HepG2 (cell line): ENCODE data around the gene NCR3LG1. TPM values are rescaled to one million over a fixed set of nuclear protein-coding genes. Genes with fewer than 3 reads are reported as not detected.
A peak's percentile ranks its signal among the peaks of the same experiment; 100 is the strongest.

Source experiments
- ATAC-seq: fragments of 200-7000 bp; cut with Tn5 transposase; 3 replicates; pipeline ENCODE4 v1.9.1; 2020; ENCODE audit warnings: mild to moderate bottlenecking, moderate library complexity
- BruUV-seq: library from RNA; stranded (reverse); fragments of 400-500 nt; replicated peaks from 2 replicates; lab custom pipeline; 2021; lab: Mats Ljungman, UMichigan
- CTCF ChIA-PET: fragments of 300-600 bp; formaldehyde crosslinking; extraction: SDS; loops from one replicate; lab custom pipeline; 2021; ENCODE audit warnings: low total read pairs, inconsistent platforms, low intra/inter-chr PET ratio; lab: Yijun Ruan, JAX
- POLR2A ChIA-PET: fragments of 350-600 bp; sonication (Branson Sonifier 250); formaldehyde crosslinking; loops from one replicate; lab custom pipeline; 2020; ENCODE audit warnings: antibody characterized with exemption, inconsistent platforms; lab: Yijun Ruan, JAX
- DNase-seq: peaks from one replicate; pipeline ENCODE4 v3.0.0-alpha.2; 2015; ENCODE audit warnings: low spot score
- FAIRE-seq: peaks from 3 replicates; lab custom pipeline; 2011; peaks lifted over from hg19 to GRCh38; lab: Jason Lieb, UNC
- H2AFZ ChIP-seq: one replicate; pipeline ENCODE4 v1.6.1; 2011; ENCODE audit warnings: low read length, inconsistent platforms
- H3K27ac ChIP-seq: fragments of 300-600 bp; 3 replicates; pipeline ENCODE4 v1.8.0; 2011; ENCODE audit warnings: mixed run types, mild to moderate bottlenecking, mixed read lengths, low read length, inconsistent platforms; ENCODE audit not compliant: insufficient read depth; ENCODE audit errors: extremely low read length
- H3K27me3 ChIP-seq, 2 experiments: fragments of 200-600 bp in 1 of 2; 2 replicates in 1 of 2; 3 replicates in 1 of 2; pipeline versions ENCODE4 v1.6.0 to v1.8.0; 2011; ENCODE audit warnings: low read length in 2 of 2, mild to moderate bottlenecking in 2 of 2, moderate library complexity in 2 of 2, inconsistent platforms in 1 of 2; ENCODE audit not compliant: insufficient read depth in 2 of 2, control insufficient read depth in 1 of 2
- H3K36me3 ChIP-seq, 2 experiments: fragments of 200-600 bp in 1 of 2; replicated peaks in 1 of 2; 2 replicates in 1 of 2; 3 replicates in 1 of 2; pipeline versions ENCODE4 v1.5.1 to v1.8.0; 2011; ENCODE audit warnings: low read length in 2 of 2, inconsistent platforms in 1 of 2; ENCODE audit not compliant: insufficient read depth in 2 of 2, control insufficient read depth in 1 of 2
- H3K4me1 ChIP-seq: 2 replicates; pipeline ENCODE4 v1.5.1; 2012; ENCODE audit warnings: low read length, inconsistent platforms; ENCODE audit not compliant: insufficient read depth
- H3K4me2 ChIP-seq: 2 replicates; pipeline ENCODE4 v1.6.0; 2011; ENCODE audit warnings: low read depth, low read length, inconsistent platforms
- H3K4me3 ChIP-seq, 3 experiments: fragments of 200-600 bp in 1 of 3; sonication (generic), shearing (Covaris generic) in 1 of 3; replicated peaks in 1 of 3; 2 replicates each; pipeline ENCODE4 v1.5.1; 2011 to 2016; ENCODE audit warnings: low read length in 3 of 3, inconsistent platforms in 2 of 3, low read depth in 2 of 3, mild to moderate bottlenecking in 2 of 3, control low read depth in 1 of 3, mixed read lengths in 1 of 3; ENCODE audit not compliant: insufficient read depth in 1 of 3
- H3K79me2 ChIP-seq: one replicate; pipeline ENCODE4 v1.6.1; 2011; ENCODE audit warnings: low read length, inconsistent platforms; ENCODE audit not compliant: insufficient read depth
- H3K9ac ChIP-seq: 2 replicates; pipeline ENCODE4 v1.6.0; 2011; ENCODE audit warnings: mild to moderate bottlenecking, low read depth, low read length, inconsistent platforms; ENCODE audit not compliant: insufficient read depth
- H3K9me3 ChIP-seq: 2 replicates; pipeline ENCODE4 v1.5.1; 2012; ENCODE audit warnings: mild to moderate bottlenecking, low read length
- H4K20me1 ChIP-seq: 2 replicates; pipeline ENCODE4 v1.6.0; 2011; ENCODE audit warnings: inconsistent platforms, mild to moderate bottlenecking, low read length, moderate library complexity; ENCODE audit not compliant: insufficient read depth
- AGO1 ChIP-seq: fragments of 200-400 bp; formaldehyde crosslinking; IDR thresholded peaks from 2 replicates; pipeline ENCODE4 v1.6.1; 2017; ENCODE audit warnings: mild to moderate bottlenecking, low read depth, low read length, moderate library complexity; ENCODE audit not compliant: poor library complexity, severe bottlenecking
- ELF1 ChIP-seq: sonication (generic); formaldehyde crosslinking; IDR thresholded peaks from 2 replicates; pipeline ENCODE4 v1.4.0; 2020; ENCODE audit warnings: missing genetic modification reagents
- IRF1 ChIP-seq: sonication (generic); formaldehyde crosslinking; IDR thresholded peaks from 2 replicates; pipeline ENCODE4 v1.4.0; 2020; ENCODE audit warnings: low read depth, mild to moderate bottlenecking, missing genetic modification reagents
- KDM6A ChIP-seq: IDR thresholded peaks from 2 replicates; pipeline ENCODE4 v1.6.1; 2016; ENCODE audit warnings: low read depth
- PHB2 ChIP-seq: fragments of 450-650 bp; IDR thresholded peaks from 2 replicates; pipeline ENCODE4 v1.6.1; 2018; ENCODE audit not compliant: partially characterized antibody
- RFX3 ChIP-seq: IDR thresholded peaks from 2 replicates; pipeline ENCODE4 v1.6.1; 2016; ENCODE audit warnings: missing biosample characterization, missing genetic modification reagents
- SP4 ChIP-seq: sonication (generic); formaldehyde crosslinking; IDR thresholded peaks from 2 replicates; pipeline ENCODE4 v1.8.1; 2023; ENCODE audit warnings: mild to moderate bottlenecking, missing genetic modification reagents
- TAF15 ChIP-seq: fragments of 200-400 bp; formaldehyde crosslinking; IDR thresholded peaks from one replicate; pipeline ENCODE4 v1.6.1; 2018; ENCODE audit warnings: mild to moderate bottlenecking, low read depth, low read length; ENCODE audit not compliant: poor library complexity, severe bottlenecking
- THYN1 ChIP-seq: sonication (generic); formaldehyde crosslinking; IDR thresholded peaks from 2 replicates; pipeline ENCODE4 v1.8.1; 2023; ENCODE audit warnings: low read depth, mild to moderate bottlenecking, moderate library complexity, missing genetic modification reagents, borderline replicate concordance
- ZNF101 ChIP-seq: sonication (generic); formaldehyde crosslinking; IDR thresholded peaks from 2 replicates; pipeline ENCODE4 v1.4.0; 2020; ENCODE audit warnings: mild to moderate bottlenecking, low read depth, missing genetic modification reagents, borderline replicate concordance
- ZNF234 ChIP-seq: sonication (generic); formaldehyde crosslinking; conservative IDR thresholded peaks from 2 replicates; pipeline ENCODE4 v1.5.1; 2020; ENCODE audit warnings: mild to moderate bottlenecking, missing genetic modification reagents
- ZNF367 ChIP-seq: sonication (generic); formaldehyde crosslinking; IDR thresholded peaks from 2 replicates; pipeline ENCODE4 v1.4.0; 2020; ENCODE audit warnings: missing genetic modification reagents, borderline replicate concordance
- ZNF503 ChIP-seq: sonication (generic); formaldehyde crosslinking; IDR thresholded peaks from 2 replicates; pipeline ENCODE4 v1.4.0; 2020; ENCODE audit warnings: missing genetic modification reagents
- WGBS: methylation state at CpG from one replicate; pipeline ENCODE4 v1.1.6; 2017; ENCODE audit warnings: low lambda C conversion rate; 5-methylcytosine and 5-hydroxymethylcytosine counted together
- in situ Hi-C: cut with HindIII; loops from 2 replicates; pipeline ENCODE4 v1.10.0; 2017; ENCODE audit warnings: low pct_unique_long_range_greater_than_20kb; ENCODE audit not compliant: extremely low pct_ligation_motif_present
- intact Hi-C: fragments of 100-400 bp; cut with micrococcal nuclease; formaldehyde crosslinking; loops from one replicate; pipeline ENCODE4 v1.10.0; 2022; ENCODE audit not compliant: unreplicated experiment
- polyA plus RNA-seq, 8 experiments: library from polyadenylated mRNA; depleted of rRNA in 3 of 8; stranded (reverse) in 7 of 8; unstranded in 1 of 8; fragments of >200 nt; fragmentation: Illumina TruSeq in 4 of 8; extraction: Trizol in 4 of 8; gene quantifications; 2 replicates each; pipeline versions ENCODE4 v1.2.1 to v1.2.3, GENCODE V29; 2011 to 2016; ENCODE audit warnings: low read depth in 4 of 8, missing spikeins in 1 of 8, mixed read lengths in 1 of 8; ENCODE audit not compliant: insufficient read depth in 1 of 8
- total RNA-seq, 5 experiments: library from RNA; depleted of rRNA; stranded (reverse); fragments of >200 nt; fragmentation: Illumina TruSeq; extraction: Trizol; gene quantifications; 2 replicates each; pipeline ENCODE4 v1.2.3, GENCODE V29; 2016; ENCODE audit warnings: low read depth in 1 of 5

Gene NCR3LG1
- total and polyA plus RNA-seq, 2 of the 13 experiments (the other 11 are each of a cell fraction or from before 2014, with no cell fraction given) = 16.1 to 25.1 TPM

- H3K9me3 ChIP-seq = no peaks in the 10 kb centered on the region
- no peaks in the 10 kb centered on the region; the same call in 1 of the 2 replicates for H4K20me1 ChIP-seq
- WGBS = 8% methylated on average over 12 of the region's 12 CpGs
- intact Hi-C loops (no loop called here), in situ Hi-C loops (loop anchor here (10.0 kb wide), 1 partner anchor 146 kb away; the partner anchor contains the start of gene PIK3C2A)
- H3K79me2 ChIP-seq = peaks cover 29% of the 10 kb centered on the region
- H2AFZ ChIP-seq = no peak overlapping the region
- no peak for ATAC-seq
- H3K27me3 ChIP-seq = peaks cover 0 to 4% of the 10 kb centered on the region in 2 experiments; a peak in 2 of 5 replicates
- TSS peak; percentile 34 for BruUV-seq
- no peak for DNase-seq
- H3K4me2 ChIP-seq = peak overlapping the region; percentile 99
- no peaks in the 10 kb centered on the region for H3K36me3 ChIP-seq
- FAIRE-seq = no peak
- no peak for TF ChIP-seq AGO1
- 0 out of 2 replicates have a peak, but pooled peaks have one; percentile 2 for TF ChIP-seq SP4
- peak overlapping the region; percentile 96 for H3K27ac ChIP-seq
- H3K4me1 ChIP-seq = peaks cover 20% of the 10 kb centered on the region
- CTCF ChIA-PET = no interaction called here
- H3K4me3 ChIP-seq = peak overlapping the region; percentile 73 to 84 (median 76)
- peak overlapping the region; percentile 11; the same call in 1 of the 2 replicates for H3K9ac ChIP-seq
- POLR2A ChIA-PET = no interaction called here
These were observed 459 bp upstream of the NCR3LG1 start for GRCh38 chr11:17351172-17351509.

GRCh38 chr11:17352950-17353820, 1.6 kb downstream of the NCR3LG1 start:
- TSS peak; percentile 88 for BruUV-seq
- Histone ChIP-seq H3K4me3 (peak overlapping the region; percentile 73 to 84 (median 76)), H3K79me2 (peaks cover 38% of the 10 kb centered on the region), H2AFZ (no peak overlapping the region), H3K27ac (peak overlapping the region; percentile 96), H4K20me1 (no peaks in the 10 kb centered on the region; the same call in 1 of the 2 replicates), H3K9ac (peak overlapping the region; percentile 82), H3K9me3 (no peaks in the 10 kb centered on the region), H3K36me3 (peaks cover 2 to 16% of the 10 kb centered on the region in 2 experiments; a peak in 4 of 5 replicates), H3K27me3 (peaks cover 0 to 4% of the 10 kb centered on the region in 2 experiments; a peak in 2 of 5 replicates), H3K4me2 (peak overlapping the region; percentile 99), H3K4me1 (peaks cover 35% of the 10 kb centered on the region)
- under 1% methylated on average over 36 of the region's 69 CpGs for WGBS
- in situ Hi-C loops = loop anchor here (10.0 kb wide), 1 partner anchor 148 kb away; the partner anchor contains the start of gene PIK3C2A
- ChIA-PET POLR2A (interaction anchor here (0.8 to 3.2 kb wide), 6 partner anchors 9 to 342 kb away, joined by 3 to 13 read pairs (median 6); partner anchors contain the start of genes NUCB2, PIK3C2A and RPS13), CTCF (interaction anchor here (1.3 kb wide), 1 partner anchor 151 kb away, joined by 3 read pairs; no protein-coding TSS in a partner anchor)
- DNase-seq (peak; percentile 56), FAIRE-seq (no peak), ATAC-seq (peak; percentile 85)
- intact Hi-C loops = loop anchor here (2.0 kb wide), 3 partner anchors 76 to 156 kb away; partner anchors contain the start of gene NUCB2
- no peak for TF ChIP-seq KDM6A (CRISPR knock-in tag)
- no peak for TF ChIP-seq RFX3 (CRISPR knock-in tag)
- no peak; the same call in 1 of the 2 replicates for TF ChIP-seq ZNF367
- TF ChIP-seq ZNF503 (CRISPR knock-in tag) = no peak
- no peak for TF ChIP-seq THYN1 (CRISPR knock-in tag)
- TF ChIP-seq ZNF101 = peak; percentile 54; the same call in 1 of the 2 replicates
- no peak for TF ChIP-seq PHB2
- TF ChIP-seq IRF1 (CRISPR knock-in tag) = no peak; the same call in 1 of the 2 replicates
- TF ChIP-seq TAF15 = peak; percentile 94
- TF ChIP-seq ELF1 (CRISPR knock-in tag) = peak; percentile 85
- TF ChIP-seq ZNF234 (CRISPR knock-in tag) = no peak
